HG02852 (cell line): ENCODE results near the gene RAI1.

Experiments
- ATAC-seq: cut with Tn5 transposase; IDR thresholded peaks from one replicate; pipeline ENCODE4 v1.9.1; 2021; ENCODE audit warnings: mild to moderate bottlenecking, moderate library complexity; ENCODE audit not compliant: unreplicated experiment

Gene RAI1

GRCh38 chr17:17782523-17783115, 101.4 kb downstream of the RAI1 start:
- peak; percentile 15 for ATAC-seq

- ATAC-seq: peak; percentile 46
These were observed 102.0 kb downstream of the RAI1 start for GRCh38 chr17:17783116-17783824.

GRCh38 chr17:17783825-17784656, 102.8 kb downstream of the RAI1 start:
- no peak for ATAC-seq

- no peak for ATAC-seq
These were observed 103.5 kb downstream of the RAI1 start for GRCh38 chr17:17784657-17785267.

GRCh38 chr17:17785407-17785806, 104.1 kb downstream of the RAI1 start:
- no peak for ATAC-seq

GRCh38 chr17:17786998-17787397, 105.7 kb downstream of the RAI1 start:
- ATAC-seq: no peak

GRCh38 chr17:17787568-17787967, 106.3 kb downstream of the RAI1 start:
- ATAC-seq: no peak

- ATAC-seq: no peak
These were observed 107.7 kb downstream of the RAI1 start for GRCh38 chr17:17788967-17789366.

- no peak for ATAC-seq
These were observed 108.2 kb downstream of the RAI1 start for GRCh38 chr17:17789410-17789809.

GRCh38 chr17:17789828-17790636, 108.8 kb downstream of the RAI1 start:
- ATAC-seq: no peak

- no peak for ATAC-seq
These were observed 109.6 kb downstream of the RAI1 start for GRCh38 chr17:17790637-17791464.

- ATAC-seq: no peak
These were observed 110.8 kb downstream of the RAI1 start for GRCh38 chr17:17792037-17792550.

- ATAC-seq: peak; percentile 48
These were observed 111.5 kb downstream of the RAI1 start for GRCh38 chr17:17792551-17793377.

GRCh38 chr17:17793378-17794214, 112.3 kb downstream of the RAI1 start:
- ATAC-seq: no peak

GRCh38 chr17:17794382-17794781, 113.1 kb downstream of the RAI1 start:
- no peak for ATAC-seq

- no peak for ATAC-seq
These were observed 114.0 kb downstream of the RAI1 start for GRCh38 chr17:17795296-17795695.

GRCh38 chr17:17795946-17796786, 114.9 kb downstream of the RAI1 start:
- no peak for ATAC-seq
